GM23338 (cell line): ENCODE data around the gene MRPL38. TPM values are rescaled to one million over a fixed set of nuclear protein-coding genes. Genes with fewer than 3 reads are reported as not detected.

Source experiments
- ATAC-seq: fragments of 200-7000 bp; cut with Tn5 transposase; 3 replicates; pipeline ENCODE4 v1.9.1; 2020
- DNase-seq: peaks from one replicate; pipeline ENCODE4 v3.0.0-alpha.2; 2015; ENCODE audit warnings: low spot score
- H2AFZ ChIP-seq: fragments of 200-600 bp; sonication (generic); 2 replicates; pipeline ENCODE4 v1.8.0; 2016; ENCODE audit warnings: antibody characterized with exemption, mild to moderate bottlenecking, moderate library complexity
- H3F3A ChIP-seq: fragments of 200-600 bp; sonication (generic); replicated peaks from 2 replicates; pipeline ENCODE4 v1.8.0; 2017; ENCODE audit warnings: antibody characterized with exemption, mixed run types, low read depth
- H3K27ac ChIP-seq: fragments of 200-600 bp; sonication (generic); 2 replicates; pipeline ENCODE4 v1.6.1; 2016; ENCODE audit warnings: low read depth
- H3K27me3 ChIP-seq: fragments of 200-600 bp; sonication (generic); 2 replicates; pipeline ENCODE4 v1.8.0; 2016; ENCODE audit warnings: mild to moderate bottlenecking, mixed run types, moderate library complexity; ENCODE audit not compliant: insufficient read depth
- H3K36me3 ChIP-seq: fragments of 200-600 bp; sonication (generic); 2 replicates; pipeline ENCODE4 v1.8.0; 2016; ENCODE audit warnings: mild to moderate bottlenecking; ENCODE audit not compliant: insufficient read depth
- H3K4me1 ChIP-seq: fragments of 200-600 bp; sonication (generic); 2 replicates; pipeline ENCODE4 v1.8.0; 2016; ENCODE audit warnings: mild to moderate bottlenecking, moderate library complexity; ENCODE audit not compliant: insufficient read depth
- H3K4me2 ChIP-seq: fragments of 200-600 bp; sonication (generic); 2 replicates; pipeline ENCODE4 v1.7.1; 2017; ENCODE audit warnings: mixed run types
- H3K4me3 ChIP-seq: fragments of 200-600 bp; sonication (generic); 2 replicates; pipeline ENCODE4 v1.6.1; 2016; ENCODE audit warnings: mixed run types
- H3K79me2 ChIP-seq: fragments of 200-600 bp; sonication (generic); replicated peaks from 2 replicates; pipeline ENCODE4 v1.8.0; 2017; ENCODE audit warnings: mild to moderate bottlenecking; ENCODE audit not compliant: insufficient read depth
- H3K9me2 ChIP-seq: fragments of 200-600 bp; sonication (generic); 2 replicates; pipeline ENCODE4 v1.8.0; 2017; ENCODE audit not compliant: insufficient read depth
- H4K20me1 ChIP-seq: fragments of 200-600 bp; sonication (generic); replicated peaks from 2 replicates; pipeline ENCODE4 v1.8.0; 2017; ENCODE audit warnings: mild to moderate bottlenecking; ENCODE audit not compliant: insufficient read depth
- H3K27ac Mint-ChIP-seq: 2 replicates; pipeline ENCODE4 v1.8.0; 2020; ENCODE audit warnings: inconsistent platforms, mild to moderate bottlenecking, moderate library complexity, mixed read lengths
- H3K27me3 Mint-ChIP-seq: 3 replicates; pipeline ENCODE4 v1.8.0; 2022; ENCODE audit warnings: low read depth, mild to moderate bottlenecking, moderate library complexity, mixed read lengths, inconsistent platforms; ENCODE audit not compliant: insufficient read depth, poor library complexity
- H3K36me3 Mint-ChIP-seq: 3 replicates; pipeline ENCODE4 v1.8.0; 2021; ENCODE audit warnings: low read depth, mild to moderate bottlenecking, inconsistent platforms, moderate library complexity, mixed read lengths
- H3K4me1 Mint-ChIP-seq: 3 replicates; pipeline ENCODE4 v1.8.0; 2020; ENCODE audit warnings: mild to moderate bottlenecking, inconsistent platforms, mixed read lengths
- H3K4me3 Mint-ChIP-seq: 3 replicates; pipeline ENCODE4 v1.8.0; 2021; ENCODE audit warnings: moderate library complexity, mild to moderate bottlenecking, inconsistent platforms, mixed read lengths
- H3K9me3 Mint-ChIP-seq: 3 replicates; pipeline ENCODE4 v1.8.0; 2020; ENCODE audit warnings: moderate library complexity, mild to moderate bottlenecking, inconsistent platforms, mixed read lengths
- CREB1 ChIP-seq: fragments of 250-450 bp; sonication (Bioruptor Pico); IDR thresholded peaks from 2 replicates; pipeline ENCODE4 v1.5.0; 2020; ENCODE audit warnings: low read depth, mild to moderate bottlenecking, moderate library complexity
- ETS1 ChIP-seq: IDR thresholded peaks from 2 replicates; pipeline ENCODE4 v1.6.1; 2016; ENCODE audit warnings: antibody characterized with exemption
- EZH2phosphoT487 ChIP-seq: fragments of 200-600 bp; sonication (generic); IDR thresholded peaks from one replicate; pipeline ENCODE4 v1.8.1; 2018; ENCODE audit warnings: antibody characterized with exemption; ENCODE audit not compliant: unreplicated experiment
- NANOG ChIP-seq: IDR thresholded peaks from 2 replicates; pipeline ENCODE4 v1.6.1; 2016; ENCODE audit warnings: antibody characterized with exemption, borderline replicate concordance
- POLR2AphosphoS5 ChIP-seq: IDR thresholded peaks from 2 replicates; pipeline ENCODE4 v1.6.1; 2016; ENCODE audit warnings: antibody characterized with exemption, low read depth
- STAT1 ChIP-seq: IDR thresholded peaks from one replicate; pipeline ENCODE4 v1.6.1; 2016; ENCODE audit warnings: antibody characterized with exemption; ENCODE audit not compliant: unreplicated experiment
- ZNF114 ChIP-seq: fragments of 250-450 bp; sonication (Bioruptor Pico); IDR thresholded peaks from 2 replicates; pipeline ENCODE4 v1.5.0; 2020; ENCODE audit warnings: mild to moderate bottlenecking, moderate library complexity
- ZNF462 ChIP-seq: fragments of 250-450 bp; sonication (Bioruptor Pico); IDR thresholded peaks from 2 replicates; pipeline ENCODE4 v1.5.0; 2020; ENCODE audit warnings: mild to moderate bottlenecking, moderate library complexity
- polyA plus RNA-seq: library from polyadenylated mRNA; unstranded; fragments of >200 nt; fragmentation: Nextera tagmentation; extraction: Ambion mirVana; gene quantifications from 2 replicates; pipeline ENCODE4 v1.2.1, GENCODE V29; 2016
- total RNA-seq: library from RNA; depleted of rRNA; stranded (reverse); fragments of >200 nt; shearing (Covaris generic); gene quantifications from 2 replicates; pipeline ENCODE4 v1.2.3, GENCODE V29; 2014

The MRPL38 gene
- total and polyA plus RNA-seq, 2 experiments from 2014 or later, result 63.6 to 90.0 TPM

GRCh38 chr17:75875182-75875939 lies 29.3 kb downstream of the MRPL38 start:
- H3F3A ChIP-seq, result peaks cover 29% of the 10 kb centered on the region
- ATAC-seq, result no peak
- Mint-ChIP-seq H3K9me3 (no peaks in the 10 kb centered on the region), H3K27ac (no peak overlapping the region), H3K36me3 (no peaks in the 10 kb centered on the region; the same call in 2 of the 3 replicates), H3K27me3 (peaks cover 39% of the 10 kb centered on the region), H3K4me1 (peaks cover 22% of the 10 kb centered on the region), H3K4me3 (no peak overlapping the region)
- no peaks in the 10 kb centered on the region for H3K36me3 ChIP-seq
- no peak overlapping the region for H3K27ac ChIP-seq
- H3K27me3 ChIP-seq, result peaks cover 37% of the 10 kb centered on the region
- H3K79me2 ChIP-seq, result no peaks in the 10 kb centered on the region
- H3K4me1 ChIP-seq, result peaks cover 16% of the 10 kb centered on the region; the same call in 1 of the 2 replicates
- no peaks in the 10 kb centered on the region for H4K20me1 ChIP-seq
- peak overlapping the region; percentile 97; the same call in 1 of the 2 replicates for H3K4me2 ChIP-seq
- no peak for TF ChIP-seq STAT1
- TF ChIP-seq ZNF114, result no peak
- no peak for TF ChIP-seq CREB1 (CRISPR knock-in tag)
- TF ChIP-seq NANOG, result no peak
- no peak for TF ChIP-seq POLR2AphosphoS5
- TF ChIP-seq ETS1, result no peak
- TF ChIP-seq ZNF462 (CRISPR knock-in tag), result no peak
- TF ChIP-seq EZH2phosphoT487, result no peak
- no peak for DNase-seq
- H2AFZ ChIP-seq, result no peak overlapping the region
- H3K9me2 ChIP-seq, result no peaks in the 10 kb centered on the region
- H3K4me3 ChIP-seq, result no peak overlapping the region
